Camera-type eye (tissue), 1 donor: Measurements from ENCODE around the gene SYCP2L. TPM values are rescaled to one million over a fixed set of nuclear protein-coding genes. Genes with fewer than 3 reads are reported as not detected.

Experiments
- total RNA-seq: library from RNA; depleted of rRNA; stranded (reverse); fragments of >200 nt; gene quantifications from one replicate; pipeline ENCODE4 v1.2.3, GENCODE V29; 2014

Gene SYCP2L
- 3.2 TPM for total RNA-seq

DNA sequence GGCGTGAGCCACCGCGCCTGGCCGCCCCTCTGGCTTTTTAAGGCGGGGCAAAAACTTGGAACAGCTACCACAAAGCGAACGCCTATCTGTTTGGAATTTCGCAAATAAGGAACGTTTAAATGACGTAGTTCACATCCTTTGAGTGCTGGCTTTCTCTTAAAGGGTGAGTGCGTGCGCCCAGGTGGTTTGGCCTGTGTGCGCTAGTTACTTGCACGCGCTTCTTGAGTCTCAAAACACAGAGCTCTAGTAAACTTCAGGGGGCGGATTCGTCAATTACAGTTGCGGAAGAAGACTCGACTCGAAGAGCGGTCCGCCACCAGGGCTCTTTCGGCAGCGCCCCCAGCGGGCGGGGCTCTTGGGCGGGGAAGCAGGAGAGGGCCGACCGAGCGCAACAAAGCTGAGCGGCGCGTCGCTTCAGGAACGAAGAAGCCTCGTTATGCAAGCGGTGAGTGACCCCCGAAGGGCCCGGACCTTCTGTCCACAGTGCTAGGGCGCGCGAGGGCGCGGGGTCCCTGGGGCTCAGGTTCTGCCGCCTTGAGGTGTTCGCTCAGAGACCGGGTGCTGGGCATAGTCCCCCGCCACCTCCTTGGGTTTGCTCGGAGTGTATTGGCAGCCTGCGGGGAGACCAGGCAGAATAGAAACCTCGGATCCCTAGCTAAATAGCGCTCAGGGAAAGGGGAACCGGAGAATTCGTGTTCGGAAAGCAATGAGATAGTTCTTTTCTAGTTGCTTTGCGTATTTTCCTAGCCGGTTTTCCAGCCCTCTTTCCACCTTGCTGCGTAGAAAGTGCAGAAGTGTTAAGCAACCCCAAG, at the start of gene SYCP2L:
SYCP2L (plus strand) TSS at position 362 of the 812 bp plus-strand sequence; CDS start at position 437, 75 bp downstream.

DNA sequence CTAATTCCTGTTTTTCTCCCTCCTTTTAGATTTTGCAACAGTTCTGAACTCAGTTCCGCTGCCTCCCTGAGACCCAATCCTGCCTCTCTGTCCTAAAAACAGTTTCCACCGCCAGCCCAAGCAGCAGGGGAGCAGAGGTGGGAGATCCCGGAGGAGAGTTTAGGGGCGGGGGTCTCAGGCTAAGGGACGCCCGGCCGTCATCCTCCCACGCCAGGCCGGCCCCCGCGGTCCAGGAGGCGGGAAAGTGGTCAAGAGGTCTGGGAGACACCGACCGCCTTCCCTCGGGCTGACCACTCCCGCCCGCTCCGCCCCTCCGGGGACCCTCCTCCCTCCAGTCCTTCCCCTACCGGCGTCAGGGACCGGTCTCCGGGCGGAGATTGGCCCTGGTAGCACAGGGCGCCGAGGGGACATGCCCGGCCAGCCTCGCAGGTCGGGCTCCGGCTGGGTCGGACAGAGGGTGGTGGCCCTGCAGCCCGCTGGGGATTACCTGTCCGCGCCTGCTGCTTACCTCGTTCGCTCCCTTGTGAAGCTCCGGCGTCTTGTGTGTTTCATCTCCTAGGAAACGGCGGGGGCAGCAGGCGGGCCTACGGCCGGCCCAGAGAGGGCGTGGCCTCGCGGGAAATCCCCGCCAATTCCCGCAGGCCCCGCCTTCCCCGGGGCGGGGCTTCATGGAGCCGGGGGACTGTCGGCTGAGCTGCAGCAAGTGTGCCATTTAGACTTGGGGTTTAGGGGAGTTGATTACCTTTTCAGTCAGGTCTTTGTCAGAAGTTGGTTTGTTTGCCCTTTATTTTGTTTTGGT, 48.7 kb upstream of the SYCP2L start, which contains the start of gene MAK:
MAK (minus strand) TSS at position 545 of the 799 bp plus-strand sequence. CDS start 7,891 bp downstream, outside the sequence.

Other genes with a start within 250 kb of the SYCP2L start
- not detected for gene C6orf52, start 192.4 kb upstream of the SYCP2L start, total RNA-seq
- gene PAK1IP1, start 192.1 kb upstream of the SYCP2L start, total RNA-seq: 12.8 TPM
- gene TMEM14C, start 164.0 kb upstream of the SYCP2L start, total RNA-seq: 73.2 TPM
- gene TMEM14B, start 139.2 kb upstream of the SYCP2L start, total RNA-seq: 61.5 TPM
- gene MAK, start 48.5 kb upstream of the SYCP2L start, total RNA-seq: 61.8 TPM
- not detected for gene GCM2, start 5.0 kb upstream of the SYCP2L start, total RNA-seq
- gene ELOVL2, start 157.3 kb downstream of the SYCP2L start, total RNA-seq: 19.6 TPM
- gene SMIM13, start 206.8 kb downstream of the SYCP2L start, total RNA-seq: 51.3 TPM
- not detected for gene ERVFRD-1, start 224.7 kb downstream of the SYCP2L start, total RNA-seq